Measurements from ENCODE around the gene RNF187. TPM values are rescaled to one million over a fixed set of nuclear protein-coding genes. Genes with fewer than 3 reads are reported as not detected.

RNF187 gene
- total and polyA plus RNA-seq, 2 of the 4 experiments (the other 2 are of a cell fraction): 14.0 to 55.4 TPM

DNA sequence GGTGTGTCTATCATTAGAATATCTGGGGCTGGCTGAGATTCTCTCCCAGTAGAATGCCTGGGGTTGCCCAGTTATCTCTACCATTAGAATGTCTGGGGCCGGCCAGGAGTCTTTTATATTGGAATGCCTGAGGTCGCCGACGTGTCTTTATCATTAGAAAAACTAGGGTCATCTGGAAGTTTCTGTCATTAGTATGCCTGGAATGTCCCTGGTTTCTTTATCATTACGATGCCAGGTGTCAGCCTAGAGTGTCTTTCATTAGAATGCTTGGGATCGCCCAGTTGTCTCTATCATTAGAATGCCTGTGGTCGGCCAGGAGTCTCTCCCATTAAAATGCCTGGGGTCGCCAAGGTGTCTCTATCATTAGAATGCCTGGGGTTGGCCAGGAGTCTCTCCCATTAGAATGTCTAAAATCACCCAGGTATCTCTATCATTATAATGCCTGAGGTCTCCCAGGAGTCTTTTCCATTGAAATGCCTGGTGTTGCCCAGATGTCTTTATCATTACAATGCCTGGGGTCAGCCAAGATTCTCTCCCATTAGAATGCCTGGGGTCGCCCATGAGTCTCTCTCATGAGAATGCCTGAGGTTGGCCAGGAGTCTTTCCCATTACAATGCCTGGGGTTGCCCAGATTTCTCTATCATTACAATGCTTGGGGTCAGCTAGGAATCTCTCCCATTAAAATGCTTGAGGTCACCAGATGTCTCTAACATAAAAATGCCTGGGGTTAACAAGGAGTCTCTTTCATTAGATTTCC is 53.2 kb downstream of the RNF187 start:
- no peaks in the 10 kb centered on the region for H3K79me1 ChIP-seq (ENCODE audit: low read depth in 1 of 2, low read length in 2 of 2)
- no peak overlapping the region for H3K9ac ChIP-seq (ENCODE audit: low read depth, low read length)
- H4K91ac ChIP-seq (ENCODE audit: insufficient read depth, low read depth, low read length): no peak overlapping the region
- no peak overlapping the region for H2AK5ac ChIP-seq (ENCODE audit: low read depth, low read length)
- H2BK15ac ChIP-seq (ENCODE audit: low read depth, low read length): no peak overlapping the region
- no peak overlapping the region for H2BK120ac ChIP-seq (ENCODE audit: low read depth, low read length)
- H3K27ac ChIP-seq (ENCODE audit: insufficient read depth, low read length): no peak overlapping the region
- H2AFZ ChIP-seq (replicated peaks; ENCODE audit: low read length, poor library complexity): no peak overlapping the region
- no peak overlapping the region for H3K4me2 ChIP-seq (ENCODE audit: low read depth, low read length)
- dilution Hi-C loops (cut with HindIII; ENCODE audit: low sequenced_read_pairs, unreplicated experiment): no loop called here
- H4K8ac ChIP-seq (ENCODE audit: low read depth in 2 of 2, low read length in 2 of 2): no peak overlapping the region
- H2BK20ac ChIP-seq (ENCODE audit: low read depth, low read length): no peak overlapping the region
- H4K5ac ChIP-seq (ENCODE audit: low read depth, low read length): no peak overlapping the region
- no peaks in the 10 kb centered on the region for H3K4me1 ChIP-seq (ENCODE audit: control insufficient read depth, insufficient read depth, low read length)
- H3K56ac ChIP-seq (ENCODE audit: extremely low read depth, insufficient read depth, low read length): no peak overlapping the region
- H3K27me3 ChIP-seq (ENCODE audit: control insufficient read depth, insufficient read depth, low read length): no peaks in the 10 kb centered on the region
- in situ Hi-C loops (cut with MboI; ENCODE audit: low sequenced_read_pairs): no loop called here
- intact Hi-C loops (cut with micrococcal nuclease): no loop called here
- no peak overlapping the region for H3K23ac ChIP-seq (ENCODE audit: low read depth, low read length)
- H2AK9ac ChIP-seq (replicated peaks; ENCODE audit: low read depth, low read length, poor library complexity): no peak overlapping the region
- ChIA-PET CTCF (no interaction called here), POLR2A (ENCODE audit: unreplicated experiment) (no interaction called here)
- TF ChIP-seq CEBPB (IDR thresholded peaks at IDR 0.05; ENCODE audit: low read depth, low read length) (no peak), POLR2A (IDR thresholded peaks at IDR 0.05; ENCODE audit: low read depth, low read length) (no peak), FOS (IDR thresholded peaks at IDR 0.05; ENCODE audit: low read depth, low read length) (no peak), SMC3 (IDR thresholded peaks at IDR 0.05; ENCODE audit: low read depth, low read length) (no peak), ELK1 (IDR thresholded peaks at IDR 0.05; ENCODE audit: borderline replicate concordance, low read depth, low read length) (no peak), MAFK (IDR thresholded peaks at IDR 0.05; ENCODE audit: low read depth, low read length) (no peak), BHLHE40 (IDR thresholded peaks at IDR 0.05; ENCODE audit: low read depth, low read length) (no peak), MXI1 (IDR thresholded peaks at IDR 0.05; ENCODE audit: borderline replicate concordance, low read depth, low read length) (no peak), NFE2L2 (IDR thresholded peaks at IDR 0.05; ENCODE audit: low read depth, low read length) (no peak), RFX5 (IDR thresholded peaks at IDR 0.05; ENCODE audit: low read depth, low read length) (no peak), MAZ (IDR thresholded peaks at IDR 0.05; ENCODE audit: borderline replicate concordance, low read depth, low read length) (no peak), RAD21 (IDR thresholded peaks at IDR 0.05; ENCODE audit: low read length) (no peak), RCOR1 (IDR thresholded peaks at IDR 0.05; ENCODE audit: insufficient replicate concordance, low read length) (no peak)
- TF ChIP-seq, protein P1, sequence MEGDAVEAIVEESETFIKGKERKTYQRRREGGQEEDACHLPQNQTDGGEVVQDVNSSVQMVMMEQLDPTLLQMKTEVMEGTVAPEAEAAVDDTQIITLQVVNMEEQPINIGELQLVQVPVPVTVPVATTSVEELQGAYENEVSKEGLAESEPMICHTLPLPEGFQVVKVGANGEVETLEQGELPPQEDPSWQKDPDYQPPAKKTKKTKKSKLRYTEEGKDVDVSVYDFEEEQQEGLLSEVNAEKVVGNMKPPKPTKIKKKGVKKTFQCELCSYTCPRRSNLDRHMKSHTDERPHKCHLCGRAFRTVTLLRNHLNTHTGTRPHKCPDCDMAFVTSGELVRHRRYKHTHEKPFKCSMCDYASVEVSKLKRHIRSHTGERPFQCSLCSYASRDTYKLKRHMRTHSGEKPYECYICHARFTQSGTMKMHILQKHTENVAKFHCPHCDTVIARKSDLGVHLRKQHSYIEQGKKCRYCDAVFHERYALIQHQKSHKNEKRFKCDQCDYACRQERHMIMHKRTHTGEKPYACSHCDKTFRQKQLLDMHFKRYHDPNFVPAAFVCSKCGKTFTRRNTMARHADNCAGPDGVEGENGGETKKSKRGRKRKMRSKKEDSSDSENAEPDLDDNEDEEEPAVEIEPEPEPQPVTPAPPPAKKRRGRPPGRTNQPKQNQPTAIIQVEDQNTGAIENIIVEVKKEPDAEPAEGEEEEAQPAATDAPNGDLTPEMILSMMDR (conservative IDR thresholded peaks at IDR 0.05; ENCODE audit: low read depth, low read length): no peak
- H3K4me3 ChIP-seq (ENCODE audit: insufficient read depth, low read depth, low read length): no peak overlapping the region
- H4K20me1 ChIP-seq (ENCODE audit: insufficient read depth, low read length): no peaks in the 10 kb centered on the region
- no peak overlapping the region for H3K18ac ChIP-seq (ENCODE audit: low read depth, low read length)
- DNase-seq (no peak), ATAC-seq (ENCODE audit: low read depth) (no peak)
- BruUV-seq (replicated peaks): no TSS peak
- 0% methylated on average over 1 of the region's 9 CpGs; no CpG with 5 or more reads in 1 of the 2 experiments for WGBS, 2 experiments (ENCODE audit: extremely low coverage in 2 of 2, insufficient read length in 1 of 2)
- no peak overlapping the region for H3K4ac ChIP-seq (ENCODE audit: low read depth, low read length)
- H2BK5ac ChIP-seq (ENCODE audit: low read depth, low read length, poor library complexity, severe bottlenecking): no peak overlapping the region
- H3K36me3 ChIP-seq (ENCODE audit: control insufficient read depth, insufficient read depth, low read length): no peaks in the 10 kb centered on the region
- H3K9me1 ChIP-seq (ENCODE audit: insufficient read depth, low read length): no peaks in the 10 kb centered on the region
- H3K9me3 ChIP-seq (ENCODE audit: control insufficient read depth, insufficient read depth, low read length): no peaks in the 10 kb centered on the region; the same call in 1 of the 2 replicates
- no peak overlapping the region for H3K14ac ChIP-seq (replicated peaks; ENCODE audit: low read depth, low read length)
